Measurements from ENCODE around the gene PTH1R.

DNA sequence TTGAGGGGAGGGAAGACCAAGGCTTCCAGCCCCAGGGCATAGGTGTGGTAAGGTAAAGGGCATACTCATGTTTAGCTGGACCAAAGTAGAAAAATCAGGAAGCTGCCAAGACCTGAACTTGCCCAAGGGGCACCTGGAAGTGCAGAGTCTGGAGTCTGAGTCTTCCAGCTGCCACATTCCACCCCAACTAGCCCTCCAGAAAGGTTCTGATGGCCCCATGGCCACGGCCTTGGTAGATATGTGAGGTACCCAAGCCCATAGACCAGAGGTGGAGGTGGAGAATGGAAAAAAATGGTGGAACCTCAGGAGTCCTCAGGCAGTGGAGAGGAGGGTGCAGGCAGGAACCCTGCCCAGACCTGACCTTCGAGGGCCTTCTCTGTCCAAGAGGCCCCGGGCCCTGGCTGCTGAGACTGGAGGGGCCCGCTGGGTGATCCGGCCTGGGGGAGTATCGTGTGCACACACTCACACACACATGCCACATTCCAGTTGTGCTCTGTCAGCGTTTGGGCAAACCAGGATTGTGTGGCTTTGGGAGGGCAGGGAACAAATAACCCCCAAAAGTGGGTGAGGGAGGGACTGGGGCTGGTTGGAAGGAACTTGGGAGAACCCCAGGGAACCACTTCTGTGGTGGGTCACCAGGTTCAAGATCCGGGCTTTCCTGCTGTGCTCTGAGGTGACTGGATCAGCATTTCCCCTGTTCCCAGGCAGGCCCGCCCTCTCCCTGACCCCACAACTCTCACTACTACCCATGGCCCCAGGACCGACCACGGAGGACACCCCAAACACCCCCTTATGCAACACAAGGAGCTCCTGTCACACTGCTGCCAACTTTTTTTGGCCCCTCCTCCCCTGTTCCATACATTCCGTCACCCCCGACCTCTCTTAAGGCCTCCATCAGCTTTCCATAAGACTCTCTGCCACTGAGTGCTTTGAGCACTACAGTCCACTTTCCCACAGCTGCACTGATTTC is 25.9 kb upstream of the PTH1R start:
- TF ChIP-seq YY1 (IDR thresholded peaks at IDR 0.05; ENCODE audit: insufficient read depth, insufficient read length) (no peak), ZNF274 (IDR thresholded peaks at IDR 0.05; ENCODE audit: low read depth, low read length) (no peak)
